Measurements from ENCODE around the gene KRT37.

KRT37 gene

GRCh38 chr17:41424111-41424635 is at the start of gene KRT37:
Gene KRT37 (minus strand): TSS chr17:41424585. CDS start chr17:41424523, 62 bp downstream.
- H3K4me3 ChIP-seq (ENCODE audit: low read depth, low read length) = no peak within 1 kb of the TSS
- no peak for TF ChIP-seq CTCF (IDR thresholded peaks at IDR 0.05; ENCODE audit: borderline replicate concordance, insufficient read depth, low read depth, low read length)

DNA sequence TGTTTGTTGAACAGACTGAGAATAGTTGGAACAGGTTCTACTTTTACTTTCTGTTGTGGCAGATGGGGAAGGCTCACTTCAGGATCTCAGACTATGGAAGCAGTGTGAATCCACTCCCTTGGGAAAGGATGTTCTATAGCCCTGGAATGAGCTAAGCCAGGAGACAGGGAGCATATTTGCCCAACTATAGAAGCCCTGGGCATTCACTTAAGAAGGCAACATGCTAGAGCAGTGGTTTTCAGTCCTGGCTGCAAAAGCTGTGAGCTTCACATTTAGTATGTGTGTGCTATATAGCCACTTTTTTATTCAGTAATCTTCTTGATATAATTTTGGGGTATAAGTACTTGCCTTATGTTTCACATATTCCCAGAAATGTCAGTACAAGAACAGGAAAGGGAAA is 44.0 kb upstream of the KRT37 start:
- TF ChIP-seq CTCF (IDR thresholded peaks at IDR 0.05; ENCODE audit: borderline replicate concordance, insufficient read depth, low read depth, low read length) = no peak

GRCh38 chr17:41467561-41467960 is 43.2 kb upstream of the KRT37 start:
- TF ChIP-seq CTCF (IDR thresholded peaks at IDR 0.05; ENCODE audit: borderline replicate concordance, insufficient read depth, low read depth, low read length) = no peak
- H3K4me3 ChIP-seq (ENCODE audit: low read depth, low read length) = no peak overlapping the region

More for the DNA sequence above, 44.0 kb upstream of the KRT37 start:
- H3K4me3 ChIP-seq (ENCODE audit: low read depth, low read length) = no peak overlapping the region

- H3K4me3 ChIP-seq (ENCODE audit: low read depth, low read length) = no peak within 1 kb of the TSS
- no peak for TF ChIP-seq CTCF (IDR thresholded peaks at IDR 0.05; ENCODE audit: borderline replicate concordance, insufficient read depth, low read depth, low read length)
Observed at GRCh38 chr17:41466988-41467387, 42.6 kb upstream of the KRT37 start, which contains the start of gene KRT32. Gene KRT32 (minus strand): TSS chr17:41467386. CDS start chr17:41467325, 61 bp downstream.

GRCh38 chr17:41464682-41465081 is 40.3 kb upstream of the KRT37 start:
- no peak overlapping the region for H3K4me3 ChIP-seq (ENCODE audit: low read depth, low read length)
- no peak for TF ChIP-seq CTCF (IDR thresholded peaks at IDR 0.05; ENCODE audit: borderline replicate concordance, insufficient read depth, low read depth, low read length)

DNA sequence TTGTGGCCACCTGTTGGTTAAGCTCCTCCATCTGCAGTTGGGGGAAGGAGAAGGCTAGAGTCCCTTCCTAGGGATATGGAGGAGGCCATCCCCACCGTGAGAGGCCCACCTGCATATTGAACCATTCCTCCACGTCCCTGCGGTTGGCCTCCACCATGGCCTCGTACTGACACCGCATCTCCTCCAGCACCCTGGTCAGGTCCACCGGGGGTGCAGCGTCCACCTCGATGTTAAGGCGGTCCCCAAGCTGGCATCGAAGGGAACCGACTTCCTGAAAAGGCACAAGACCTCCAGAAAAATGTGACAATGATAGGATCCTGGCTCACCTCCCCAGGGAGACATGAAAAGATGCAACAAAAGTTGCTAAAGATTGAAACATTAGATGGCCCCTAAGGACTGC is 39.8 kb upstream of the KRT37 start:
- H3K4me3 ChIP-seq (ENCODE audit: low read depth, low read length) = no peak overlapping the region
- TF ChIP-seq CTCF (IDR thresholded peaks at IDR 0.05; ENCODE audit: borderline replicate concordance, insufficient read depth, low read depth, low read length) = no peak

- no peak for TF ChIP-seq CTCF (IDR thresholded peaks at IDR 0.05; ENCODE audit: borderline replicate concordance, insufficient read depth, low read depth, low read length)
- no peak overlapping the region for H3K4me3 ChIP-seq (ENCODE audit: low read depth, low read length)
Observed at GRCh38 chr17:41463746-41464145, 39.4 kb upstream of the KRT37 start.

Measured in GM12875 (cell line).